GM21619 (cell line): Measurements from ENCODE around the gene LRSAM1.
A peak's percentile ranks its signal among the peaks of the same experiment; 100 is the strongest.

ENCODE experiments used
- ATAC-seq: cut with Tn5 transposase; IDR thresholded peaks from one replicate; pipeline ENCODE4 v1.9.1; 2021; ENCODE audit not compliant: unreplicated experiment

Gene LRSAM1

GRCh38 chr9:127424676-127424999, 26.7 kb upstream of the LRSAM1 start:
- no peak for ATAC-seq

DNA sequence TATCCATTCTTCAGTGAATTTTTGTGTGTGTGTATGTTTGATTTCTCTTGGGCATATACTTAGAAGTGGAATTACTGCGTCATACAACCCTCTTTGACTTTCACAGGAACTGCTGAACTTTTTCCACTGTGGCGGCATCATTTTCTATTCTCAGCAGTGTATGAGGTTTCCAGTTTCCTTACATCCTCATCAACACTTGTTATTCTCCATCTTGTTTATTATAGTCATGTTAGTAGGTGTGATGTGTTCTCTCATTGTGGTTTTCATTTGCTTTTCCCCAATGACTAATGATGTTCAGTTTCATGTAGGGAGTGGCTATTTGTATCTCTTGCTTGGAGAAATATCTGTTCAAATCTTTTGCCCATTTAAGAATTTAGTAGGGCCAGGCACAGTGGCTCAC, 24.6 kb upstream of the LRSAM1 start:
- ATAC-seq = no peak

- no peak for ATAC-seq
Measured at GRCh38 chr9:127428348-127428747, 23.0 kb upstream of the LRSAM1 start.

DNA sequence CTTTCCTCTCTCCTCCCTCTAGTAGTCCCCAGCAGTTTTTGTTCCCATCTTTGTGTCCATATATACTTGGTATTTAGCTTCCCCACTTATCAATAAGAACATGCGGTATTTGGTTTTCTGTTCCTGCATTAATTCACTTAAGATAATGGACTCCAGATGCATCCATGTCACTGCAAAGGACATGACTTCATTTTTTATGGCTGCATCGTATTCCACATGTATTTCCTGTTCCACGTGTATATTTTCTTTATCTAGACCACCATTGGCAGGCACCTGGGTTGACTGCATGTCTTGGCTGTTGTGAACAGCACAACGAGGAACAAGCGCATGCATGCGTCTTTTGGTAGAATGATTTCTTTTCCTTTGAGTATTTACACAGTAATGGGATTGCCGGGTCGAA, 20.9 kb upstream of the LRSAM1 start:
- ATAC-seq = no peak

DNA sequence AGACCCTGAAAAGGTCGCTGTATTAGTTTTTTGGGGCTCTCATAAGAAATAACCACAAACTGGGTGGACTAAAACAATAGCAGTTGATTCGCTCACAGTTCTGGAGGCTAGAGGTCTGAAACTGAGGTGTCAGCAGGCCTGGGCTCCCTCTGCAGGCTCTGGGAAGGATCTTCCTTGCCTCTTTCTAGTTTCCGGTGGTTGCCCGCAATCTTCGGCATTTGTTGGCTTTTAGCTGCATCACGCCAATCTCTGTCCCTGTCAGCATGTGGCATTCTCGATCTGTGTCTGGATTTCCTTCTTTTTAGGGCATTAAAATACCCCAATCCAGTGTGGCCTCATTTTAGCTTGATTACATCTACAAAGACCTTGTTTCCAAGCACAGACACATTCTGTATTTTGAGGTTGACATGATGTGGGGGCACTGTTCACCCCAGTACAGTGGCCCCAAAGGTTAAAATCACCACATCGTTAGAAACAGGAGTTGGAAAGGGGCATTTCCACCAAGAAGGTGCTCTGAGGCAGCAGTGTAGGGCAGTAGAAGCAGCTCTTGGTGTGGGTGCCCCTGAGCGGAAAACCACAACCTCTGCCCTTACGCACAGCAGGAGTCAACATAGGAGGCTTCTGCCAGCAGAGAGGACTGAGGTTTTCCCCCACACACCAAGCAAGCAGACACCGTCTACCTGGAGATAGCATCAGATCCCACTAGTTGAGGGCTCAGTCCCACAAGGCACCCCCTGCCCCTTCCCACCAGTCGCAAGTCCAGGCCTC, 13.6 kb upstream of the LRSAM1 start:
- no peak for ATAC-seq

- ATAC-seq = no peak
Measured at GRCh38 chr9:127438394-127438793, 12.9 kb upstream of the LRSAM1 start.

GRCh38 chr9:127444283-127444920, 6.9 kb upstream of the LRSAM1 start:
- no peak for ATAC-seq

- ATAC-seq = no peak
Measured at GRCh38 chr9:127444921-127445850, 6.1 kb upstream of the LRSAM1 start.

DNA sequence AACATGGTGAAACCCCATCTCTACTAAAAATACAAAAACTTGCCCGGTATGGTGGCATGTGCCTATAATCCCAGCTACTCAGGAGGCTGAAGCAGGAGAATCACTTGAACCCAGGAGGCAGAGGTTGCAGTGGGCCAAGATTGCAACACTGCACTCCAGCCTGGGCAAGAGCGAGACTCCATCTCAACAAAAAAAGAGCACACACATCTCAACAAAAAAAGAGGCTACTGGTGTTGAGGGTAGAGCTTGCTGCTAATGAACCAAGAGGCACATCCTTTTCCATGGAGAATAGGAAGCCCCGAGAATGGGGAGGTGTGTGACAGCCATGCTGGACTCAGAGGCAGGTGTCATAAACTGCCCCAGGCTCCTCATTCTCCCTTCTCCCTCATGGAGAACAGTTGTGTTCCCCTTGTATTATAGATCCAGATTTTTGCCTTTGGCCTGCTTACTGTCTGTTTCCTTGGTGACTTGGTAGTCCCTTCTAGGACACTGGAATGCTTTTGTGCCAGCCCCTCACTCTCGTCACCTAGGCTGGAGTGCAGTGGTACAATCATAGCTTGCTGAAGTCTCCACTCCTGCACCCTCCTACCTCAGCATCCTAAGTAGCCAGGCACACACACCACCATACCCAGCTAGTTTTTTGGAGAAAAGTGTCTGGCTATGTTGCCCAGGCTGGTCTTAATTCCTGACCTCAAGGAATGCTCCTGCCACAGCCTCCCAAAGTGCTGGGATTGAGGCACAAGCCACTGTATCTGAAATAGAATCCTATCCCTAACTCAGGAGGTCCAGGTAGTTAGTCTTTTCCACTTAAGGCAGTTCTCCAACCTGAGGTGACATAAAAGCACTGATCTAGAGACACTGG, 5.2 kb upstream of the LRSAM1 start:
- ATAC-seq = no peak

DNA sequence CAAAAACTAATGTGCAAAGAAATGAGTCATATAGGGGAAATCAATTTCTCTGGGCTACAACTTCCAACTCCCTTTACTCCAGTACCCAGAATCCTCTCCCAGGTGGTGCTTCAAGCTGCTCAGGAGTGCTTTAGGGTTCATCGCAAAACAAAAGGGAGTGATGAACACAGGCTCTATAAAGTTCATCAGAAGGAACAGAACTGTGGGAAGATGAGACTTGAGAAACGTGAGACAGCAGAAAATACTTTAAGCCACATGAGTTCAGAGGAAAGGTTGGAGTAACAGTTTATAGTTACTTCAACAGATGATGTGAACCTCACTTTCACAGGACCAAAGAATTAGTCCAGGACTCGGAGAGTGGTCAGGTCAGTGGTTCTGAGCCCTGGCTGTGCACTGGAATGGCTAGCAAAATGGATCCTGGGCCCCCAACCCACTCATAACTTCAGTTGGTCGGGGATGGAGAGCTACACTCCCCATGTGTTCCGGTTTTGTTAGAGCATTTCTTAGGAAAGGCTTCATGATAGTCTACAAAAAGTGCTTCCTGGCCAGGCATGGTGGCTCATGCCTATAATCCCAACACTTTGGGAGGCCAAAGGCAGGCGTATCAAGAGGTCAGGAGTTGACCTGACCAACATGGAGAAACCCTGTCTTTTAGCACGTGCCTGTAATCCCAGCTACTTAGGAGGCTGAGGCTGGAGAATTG, 4.4 kb upstream of the LRSAM1 start:
- ATAC-seq = no peak

GRCh38 chr9:127447416-127448111, 3.7 kb upstream of the LRSAM1 start:
- ATAC-seq = no peak

DNA sequence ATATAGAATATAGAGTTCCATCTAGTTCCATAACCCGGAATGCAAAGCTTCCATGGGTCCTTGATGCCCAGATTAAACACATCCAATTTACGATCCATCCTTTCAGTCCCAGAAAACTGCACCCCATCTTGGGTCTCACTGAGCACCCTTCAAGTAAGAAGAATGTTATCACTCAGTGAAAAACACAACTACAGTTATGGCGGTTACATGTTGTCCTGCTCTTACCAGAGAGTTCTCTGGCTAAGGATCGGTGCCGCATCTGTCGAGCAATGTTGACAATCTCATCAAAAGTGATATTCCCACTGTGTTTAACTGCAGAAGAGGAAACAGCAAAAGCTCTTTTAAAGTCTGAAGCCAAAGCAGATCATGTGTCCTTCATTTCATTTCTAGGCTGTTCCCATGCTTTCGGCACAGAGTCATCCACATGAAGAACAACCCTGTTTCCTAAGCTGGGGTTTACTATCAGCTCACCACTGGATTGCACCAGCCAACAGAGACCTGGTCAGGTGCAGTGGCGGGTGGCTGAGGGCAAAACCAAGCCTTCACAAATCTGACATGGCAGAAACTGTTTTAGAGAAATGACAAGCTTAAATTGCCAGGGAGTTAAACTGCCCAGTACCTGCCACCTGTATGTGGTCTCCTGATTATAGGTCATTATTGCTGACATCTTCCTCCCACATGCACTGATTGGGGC, 3.1 kb upstream of the LRSAM1 start:
- ATAC-seq = no peak

DNA sequence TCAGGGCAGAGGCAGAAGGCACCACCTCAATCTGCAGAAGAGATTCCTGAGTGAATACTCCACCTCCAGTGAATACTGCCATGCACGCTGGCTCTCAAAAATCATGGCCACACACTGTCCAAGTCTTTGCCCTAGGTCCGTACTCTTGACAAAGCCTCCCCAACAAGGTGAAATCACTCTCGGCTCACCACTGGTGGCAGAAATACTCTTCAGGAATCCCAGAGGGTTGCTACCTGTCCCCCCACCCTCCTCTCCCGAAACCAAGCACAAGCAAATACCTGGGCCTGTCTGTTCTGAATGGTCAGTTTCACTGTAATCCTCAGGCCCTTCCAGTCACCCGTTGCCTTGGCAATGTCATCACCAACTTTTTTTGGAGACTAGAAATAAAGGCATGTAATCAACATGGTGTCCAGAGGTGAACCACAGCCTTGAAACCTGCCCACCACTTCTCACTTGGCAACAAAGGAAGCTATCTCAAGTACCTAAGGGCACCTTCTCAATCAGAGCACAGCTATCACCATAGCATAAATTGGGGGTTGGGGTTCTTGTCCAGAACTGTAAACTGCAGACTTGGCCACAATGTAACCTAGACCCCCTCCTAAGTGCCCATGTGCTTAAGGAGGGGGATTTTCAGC, 1.9 kb upstream of the LRSAM1 start:
- ATAC-seq = no peak

DNA sequence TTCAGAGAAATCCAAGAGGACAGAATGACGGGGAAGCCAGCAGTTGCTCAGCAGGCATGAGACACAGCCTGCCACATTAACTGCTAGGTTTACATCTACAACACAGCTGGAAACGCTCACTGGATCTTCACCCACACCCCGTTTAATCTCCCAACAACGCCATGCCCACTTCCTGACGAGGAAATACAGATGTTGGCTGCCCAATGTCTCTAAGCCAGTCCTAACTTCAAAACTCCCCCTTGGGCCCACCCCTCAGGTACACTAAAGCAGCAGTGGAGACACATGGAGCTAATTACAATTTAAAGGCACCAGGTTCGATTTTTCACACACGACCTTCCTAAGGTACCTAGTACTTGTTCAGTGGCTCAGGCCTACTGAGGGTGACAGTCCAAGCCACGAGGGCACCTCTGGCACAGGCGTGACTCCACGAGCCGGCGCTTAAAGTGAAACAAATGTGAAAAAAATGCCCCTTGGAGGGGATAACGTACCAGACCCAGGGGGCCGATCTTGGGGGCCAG, 1.0 kb upstream of the LRSAM1 start:
- no peak for ATAC-seq

DNA sequence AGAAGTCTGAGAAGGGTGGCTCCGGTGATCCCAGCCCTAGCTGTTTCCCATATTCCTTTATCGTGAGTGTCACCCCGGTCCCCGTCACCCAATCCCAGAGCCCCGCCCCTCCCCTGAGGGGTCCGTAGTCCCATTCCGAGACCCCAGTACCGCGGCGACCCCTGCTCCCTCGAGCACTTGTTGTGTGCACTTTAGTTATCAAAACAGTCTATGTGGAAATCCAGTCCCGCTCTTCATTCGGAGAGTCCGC, 223 bp downstream of the LRSAM1 start:
- ATAC-seq = peak; percentile 15

GRCh38 chr9:127451858-127452656, 747 bp downstream of the LRSAM1 start:
- ATAC-seq = peak; percentile 15

DNA sequence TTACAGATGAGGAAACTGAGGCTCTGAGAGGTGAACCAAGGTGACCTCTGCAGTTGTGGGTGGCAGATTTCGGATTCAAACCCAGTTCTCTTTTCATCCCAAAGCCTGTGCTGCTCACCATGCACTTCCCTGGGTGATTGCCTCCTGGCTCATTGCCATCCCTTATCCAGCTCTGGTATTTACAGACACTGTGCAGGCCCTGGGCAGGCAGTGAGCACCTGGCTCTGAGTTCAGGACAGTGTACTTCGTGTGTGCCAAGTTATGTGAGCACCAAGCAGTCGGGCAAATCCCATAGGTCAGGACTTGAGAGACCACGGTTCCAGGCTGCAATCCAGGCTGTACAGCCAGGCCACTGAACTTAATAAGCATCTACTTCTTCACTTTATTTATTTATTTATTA, 1.4 kb downstream of the LRSAM1 start:
- ATAC-seq = no peak
